Ovary (tissue), 3 donors: ENCODE results near the gene CFAP119.

Source experiments
- CTCF ChIP-seq, 3 donors: fragments of 450-650 bp in 2 of 3; fragments of 200-600 bp in 1 of 3; IDR thresholded peaks; one replicate each; pipeline versions ENCODE4 v1.5.1 to v1.8.0; 2016 to 2022; ENCODE audit warnings: antibody characterized with exemption in 3 of 3, mild to moderate bottlenecking in 1 of 3
- EP300 ChIP-seq: sonication (generic); formaldehyde crosslinking; IDR thresholded peaks from one replicate; pipeline ENCODE4 v1.6.1; 2017; ENCODE audit warnings: antibody characterized with exemption
- POLR2A ChIP-seq: fragments of 450-650 bp; IDR thresholded peaks from one replicate; pipeline ENCODE4 v1.6.1; 2017; ENCODE audit warnings: antibody characterized with exemption, mild to moderate bottlenecking, moderate library complexity
- donor health status: DM: no; HTN: no; CAD: no.

GRCh38 chr16:30748634-30749445 is 13.0 kb downstream of the CFAP119 start:
- TF ChIP-seq CTCF (IDR thresholded peaks at IDR 0.05) (no peak), POLR2A (no peak), EP300 (no peak)
